ENCODE measurements around the gene FBXL7. TPM values are rescaled to one million over a fixed set of nuclear protein-coding genes. Genes with fewer than 3 reads are reported as not detected.

The FBXL7 gene
- total and polyA plus RNA-seq, 2 donors (not counting 3 experiments of a cell fraction or from before 2014, with no cell fraction given), result 23.5 to 32.2 TPM

DNA sequence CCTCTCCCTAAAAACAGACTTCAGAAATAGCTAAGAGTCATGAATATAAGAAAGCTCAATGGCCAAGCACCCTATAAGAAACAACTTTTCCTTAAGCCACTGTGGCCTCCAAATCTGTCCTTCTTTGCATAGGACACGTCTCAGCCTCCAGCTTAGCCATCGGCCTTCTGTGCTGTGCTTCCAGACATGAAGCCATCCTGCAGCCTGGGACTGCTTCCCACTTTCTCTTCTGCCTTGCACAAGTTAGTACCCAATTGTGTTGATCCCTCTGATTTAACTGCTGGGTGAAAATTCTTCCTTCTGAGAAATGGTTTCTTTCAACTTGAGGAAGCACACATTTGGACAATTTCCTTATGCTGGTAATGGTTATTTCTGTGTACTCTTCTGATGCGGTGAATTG is 344.9 kb downstream of the FBXL7 start:
- ChIA-PET POLR2A (no interaction called here), CTCF (interaction anchor here (1.0 kb wide), 1 partner anchor 11 kb away, joined by 3 read pairs; no protein-coding TSS in a partner anchor)
- Histone ChIP-seq H3K27ac (ENCODE audit: insufficient read depth, low read depth, low read length) (no peak overlapping the region), H3K9ac (replicated peaks; ENCODE audit: extremely low read depth, insufficient read depth, low read length) (no peak overlapping the region), H3K4me2 (ENCODE audit: insufficient read depth, low read length) (no peak overlapping the region), H3K36me3 (ENCODE audit: control insufficient read depth in 2 of 2, extremely low read depth in 1 of 2, insufficient read depth in 2 of 2, low read length in 2 of 2) (no peaks in the 10 kb centered on the region), H3K27me3 (ENCODE audit: control insufficient read depth in 2 of 2, insufficient read depth in 2 of 2, low read length in 2 of 2) (no peaks in the 10 kb centered on the region), H3K9me1 (replicated peaks; ENCODE audit: control insufficient read depth, extremely low read depth, insufficient read depth, low read length) (no peaks in the 10 kb centered on the region), H3K4me3 (replicated peaks in 1 of 3; ENCODE audit: insufficient read depth in 1 of 3, low read depth in 1 of 3, low read length in 3 of 3) (no peak overlapping the region), H4K20me1 (replicated peaks; ENCODE audit: control insufficient read depth, extremely low read depth, insufficient read depth, low read length) (no peaks in the 10 kb centered on the region), H3K79me2 (ENCODE audit: control insufficient read depth, insufficient read depth, low read length) (no peaks in the 10 kb centered on the region), H2AFZ (ENCODE audit: low read depth, low read length) (no peak overlapping the region), H3K9me3 (replicated peaks; ENCODE audit: control insufficient read depth, insufficient read depth, low read length) (no peaks in the 10 kb centered on the region), H3K4me1 (ENCODE audit: control insufficient read depth, extremely low read depth, insufficient read depth, low read length) (peaks cover 4% of the 10 kb centered on the region)
- no peak for DNase-seq (ENCODE audit: low read depth, low spot score)
- no TSS peak for BruUV-seq (replicated peaks)
- no peak for FAIRE-seq
- TF ChIP-seq JUN (IDR thresholded peaks at IDR 0.05; ENCODE audit: borderline replicate concordance, insufficient read depth, insufficient read length, low read depth), result no peak
- TF ChIP-seq EZH2 (IDR thresholded peaks at IDR 0.05; ENCODE audit: borderline replicate concordance, low read depth, low read length, severe bottlenecking), result no peak
- no peak for TF ChIP-seq GATA2 (IDR thresholded peaks at IDR 0.05; ENCODE audit: insufficient read depth, insufficient read length, low read depth, low read length)
- no peak for TF ChIP-seq MYC (IDR thresholded peaks at IDR 0.05; ENCODE audit: low read depth, low read length)
- TF ChIP-seq, protein P1, sequence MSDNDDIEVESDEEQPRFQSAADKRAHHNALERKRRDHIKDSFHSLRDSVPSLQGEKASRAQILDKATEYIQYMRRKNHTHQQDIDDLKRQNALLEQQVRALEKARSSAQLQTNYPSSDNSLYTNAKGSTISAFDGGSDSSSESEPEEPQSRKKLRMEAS (IDR thresholded peaks at IDR 0.05; ENCODE audit: insufficient read depth, insufficient read length), result no peak
- TF ChIP-seq, protein P2, sequence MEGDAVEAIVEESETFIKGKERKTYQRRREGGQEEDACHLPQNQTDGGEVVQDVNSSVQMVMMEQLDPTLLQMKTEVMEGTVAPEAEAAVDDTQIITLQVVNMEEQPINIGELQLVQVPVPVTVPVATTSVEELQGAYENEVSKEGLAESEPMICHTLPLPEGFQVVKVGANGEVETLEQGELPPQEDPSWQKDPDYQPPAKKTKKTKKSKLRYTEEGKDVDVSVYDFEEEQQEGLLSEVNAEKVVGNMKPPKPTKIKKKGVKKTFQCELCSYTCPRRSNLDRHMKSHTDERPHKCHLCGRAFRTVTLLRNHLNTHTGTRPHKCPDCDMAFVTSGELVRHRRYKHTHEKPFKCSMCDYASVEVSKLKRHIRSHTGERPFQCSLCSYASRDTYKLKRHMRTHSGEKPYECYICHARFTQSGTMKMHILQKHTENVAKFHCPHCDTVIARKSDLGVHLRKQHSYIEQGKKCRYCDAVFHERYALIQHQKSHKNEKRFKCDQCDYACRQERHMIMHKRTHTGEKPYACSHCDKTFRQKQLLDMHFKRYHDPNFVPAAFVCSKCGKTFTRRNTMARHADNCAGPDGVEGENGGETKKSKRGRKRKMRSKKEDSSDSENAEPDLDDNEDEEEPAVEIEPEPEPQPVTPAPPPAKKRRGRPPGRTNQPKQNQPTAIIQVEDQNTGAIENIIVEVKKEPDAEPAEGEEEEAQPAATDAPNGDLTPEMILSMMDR (IDR thresholded peaks at IDR 0.05; ENCODE audit: extremely low read depth in 1 of 2, insufficient read depth in 1 of 2, low read depth in 1 of 2, low read length in 2 of 2), result no peak
- TF ChIP-seq FOS (IDR thresholded peaks at IDR 0.05; ENCODE audit: borderline replicate concordance, insufficient read depth, low read length), result no peak
- TF ChIP-seq POLR2AphosphoS5 (IDR thresholded peaks at IDR 0.05; ENCODE audit: insufficient read depth, low read depth, low read length), result no peak
- TF ChIP-seq POLR2A (IDR thresholded peaks at IDR 0.05; ENCODE audit: low read depth, low read length), result no peak
- dilution Hi-C loops (cut with MboI; ENCODE audit: extremely low pct_ligation_motif_present, low sequenced_read_pairs) (no loop called here), intact Hi-C loops (cut with micrococcal nuclease) (no loop called here)

Data from endothelial cell of umbilical vein (primary cell).